Eye (tissue), 1 donor: Measurements from ENCODE around the gene HES3.

Source experiments
- DNase-seq: peaks from one replicate; pipeline ENCODE4 v3.0.0-alpha.2; 2015

The HES3 gene

DNA sequence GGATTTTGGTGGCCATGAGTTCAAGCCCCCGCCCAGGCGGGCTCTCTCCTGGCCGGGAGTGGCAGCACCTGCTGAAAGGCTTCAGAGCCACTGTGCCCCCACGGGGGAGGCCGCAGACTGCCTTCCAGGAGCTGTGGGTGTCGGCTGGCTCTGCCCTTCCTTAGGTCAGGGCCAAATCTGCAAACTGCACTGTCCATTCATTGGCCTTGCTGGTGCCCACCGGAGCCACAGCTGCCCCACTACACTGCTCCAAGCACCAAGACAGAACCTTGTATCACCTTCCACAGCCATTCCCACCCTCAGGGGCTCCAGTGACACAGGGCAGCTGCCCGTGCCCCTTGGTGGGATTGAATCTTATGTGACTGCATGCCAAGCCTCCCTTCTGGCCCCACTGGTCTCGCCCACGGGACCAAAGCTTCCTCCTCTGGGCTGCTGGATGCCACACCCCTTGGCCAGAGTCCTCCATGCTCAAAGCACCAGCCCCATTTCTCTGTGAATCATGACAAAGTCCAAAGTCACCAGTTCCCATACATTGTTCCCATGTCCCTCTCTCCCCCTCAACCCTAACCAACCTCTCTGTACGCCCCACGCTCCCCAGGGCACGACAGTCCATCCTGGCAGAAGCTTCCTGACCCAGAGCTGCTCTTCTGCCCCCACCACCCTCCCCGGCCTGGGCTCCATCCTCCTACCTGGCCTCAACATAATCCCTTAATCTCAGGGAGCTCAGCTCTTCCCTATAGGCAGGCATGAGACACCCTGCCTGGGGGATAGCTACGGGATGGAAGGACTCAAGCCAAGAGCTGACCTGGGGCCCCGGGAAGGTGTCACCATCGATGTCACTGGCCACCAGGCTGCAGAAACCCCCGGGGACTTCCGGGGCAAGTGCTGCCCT is 37.8 kb downstream of the HES3 start:
- DNase-seq, result no peak

- no peak for DNase-seq
Measured at GRCh38 chr1:6282577-6283270, 38.7 kb downstream of the HES3 start.

- no peak for DNase-seq
Measured at GRCh38 chr1:6285336-6285735, 41.4 kb downstream of the HES3 start.

- DNase-seq, result no peak
Measured at GRCh38 chr1:6286266-6286665, 42.3 kb downstream of the HES3 start.

GRCh38 chr1:6287029-6287428 is 43.0 kb downstream of the HES3 start:
- no peak for DNase-seq

DNA sequence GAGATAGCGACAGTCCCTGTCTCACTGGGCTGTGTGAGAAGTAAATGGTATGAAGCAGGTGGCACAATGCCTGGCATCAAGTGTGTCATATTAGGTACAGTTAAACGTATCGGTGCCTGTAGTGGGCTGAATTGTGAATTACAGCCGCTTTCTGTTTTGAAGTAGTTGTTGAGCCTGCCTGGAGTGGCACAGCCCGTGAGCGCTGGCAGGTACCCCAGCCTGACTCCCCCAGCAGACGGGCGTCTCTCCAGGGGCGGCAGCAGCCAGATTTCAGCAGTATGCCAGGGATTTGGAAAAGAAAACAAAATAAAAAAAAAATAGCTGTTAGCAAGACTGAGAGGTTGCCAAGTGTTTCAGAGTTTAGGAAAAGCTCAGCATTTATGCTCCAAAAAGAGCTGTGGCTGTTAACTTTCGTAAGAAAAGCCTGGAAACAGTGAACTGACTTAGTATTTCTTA is 43.5 kb downstream of the HES3 start:
- no peak for DNase-seq

DNA sequence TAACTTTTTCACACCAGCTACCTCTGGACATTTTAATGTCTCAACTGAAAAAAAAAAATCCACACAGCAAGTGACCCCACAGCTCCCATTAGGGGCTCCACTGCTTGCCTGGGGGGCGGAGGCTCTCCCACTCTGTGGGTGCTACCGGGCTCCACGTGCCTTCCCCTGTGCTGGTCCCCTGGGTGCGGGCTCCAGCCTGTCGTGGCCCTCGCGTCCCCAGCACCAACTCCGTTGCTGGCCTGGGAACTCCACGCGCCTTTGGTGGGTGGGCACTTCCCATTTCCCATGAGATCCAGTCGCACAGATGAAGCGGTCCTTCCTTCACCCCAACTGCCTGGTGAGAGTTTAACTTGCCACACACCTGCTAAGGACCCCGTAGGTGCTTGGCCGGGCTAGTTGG is 44.0 kb downstream of the HES3 start:
- DNase-seq, result no peak

GRCh38 chr1:6288665-6289064 is 44.7 kb downstream of the HES3 start:
- DNase-seq, result no peak

- DNase-seq, result no peak
Measured at GRCh38 chr1:6292102-6292501, 48.1 kb downstream of the HES3 start.

- DNase-seq, result no peak
Measured at GRCh38 chr1:6294080-6294889, 50.3 kb downstream of the HES3 start.

- no peak for DNase-seq
Measured at GRCh38 chr1:6294890-6295556, 51.0 kb downstream of the HES3 start.
